HepG2 (cell line): Measurements from ENCODE around the gene NXN. TPM values are rescaled to one million over a fixed set of nuclear protein-coding genes. Genes with fewer than 3 reads are reported as not detected.

ENCODE experiments used
- ATAC-seq: fragments of 200-7000 bp; cut with Tn5 transposase; 3 replicates; pipeline ENCODE4 v1.9.1; 2020; ENCODE audit warnings: mild to moderate bottlenecking, moderate library complexity
- BruUV-seq: library from RNA; stranded (reverse); fragments of 400-500 nt; replicated peaks from 2 replicates; lab custom pipeline; 2021; lab: Mats Ljungman, UMichigan
- CTCF ChIA-PET: fragments of 300-600 bp; formaldehyde crosslinking; extraction: SDS; loops from one replicate; lab custom pipeline; 2021; ENCODE audit warnings: low total read pairs, inconsistent platforms, low intra/inter-chr PET ratio; lab: Yijun Ruan, JAX
- POLR2A ChIA-PET: fragments of 350-600 bp; sonication (Branson Sonifier 250); formaldehyde crosslinking; loops from one replicate; lab custom pipeline; 2020; ENCODE audit warnings: antibody characterized with exemption, inconsistent platforms; lab: Yijun Ruan, JAX
- DNase-seq: peaks from one replicate; pipeline ENCODE4 v3.0.0-alpha.2; 2015; ENCODE audit warnings: low spot score
- FAIRE-seq: peaks from 3 replicates; lab custom pipeline; 2011; peaks lifted over from hg19 to GRCh38; lab: Jason Lieb, UNC
- H2AFZ ChIP-seq: one replicate; pipeline ENCODE4 v1.6.1; 2011; ENCODE audit warnings: low read length, inconsistent platforms
- H3K27ac ChIP-seq: fragments of 300-600 bp; 3 replicates; pipeline ENCODE4 v1.8.0; 2011; ENCODE audit warnings: mixed run types, mild to moderate bottlenecking, mixed read lengths, low read length, inconsistent platforms; ENCODE audit not compliant: insufficient read depth; ENCODE audit errors: extremely low read length
- H3K27me3 ChIP-seq, 2 experiments: fragments of 200-600 bp in 1 of 2; 2 replicates in 1 of 2; 3 replicates in 1 of 2; pipeline versions ENCODE4 v1.6.0 to v1.8.0; 2011; ENCODE audit warnings: low read length in 2 of 2, mild to moderate bottlenecking in 2 of 2, moderate library complexity in 2 of 2, inconsistent platforms in 1 of 2; ENCODE audit not compliant: insufficient read depth in 2 of 2, control insufficient read depth in 1 of 2
- H3K36me3 ChIP-seq, 2 experiments: fragments of 200-600 bp in 1 of 2; replicated peaks in 1 of 2; 2 replicates in 1 of 2; 3 replicates in 1 of 2; pipeline versions ENCODE4 v1.5.1 to v1.8.0; 2011; ENCODE audit warnings: low read length in 2 of 2, inconsistent platforms in 1 of 2; ENCODE audit not compliant: insufficient read depth in 2 of 2, control insufficient read depth in 1 of 2
- H3K4me1 ChIP-seq: 2 replicates; pipeline ENCODE4 v1.5.1; 2012; ENCODE audit warnings: low read length, inconsistent platforms; ENCODE audit not compliant: insufficient read depth
- H3K4me2 ChIP-seq: 2 replicates; pipeline ENCODE4 v1.6.0; 2011; ENCODE audit warnings: low read depth, low read length, inconsistent platforms
- H3K4me3 ChIP-seq, 3 experiments: fragments of 200-600 bp in 1 of 3; sonication (generic), shearing (Covaris generic) in 1 of 3; replicated peaks in 1 of 3; 2 replicates each; pipeline ENCODE4 v1.5.1; 2011 to 2016; ENCODE audit warnings: low read length in 3 of 3, inconsistent platforms in 2 of 3, low read depth in 2 of 3, mild to moderate bottlenecking in 2 of 3, control low read depth in 1 of 3, mixed read lengths in 1 of 3; ENCODE audit not compliant: insufficient read depth in 1 of 3
- H3K79me2 ChIP-seq: one replicate; pipeline ENCODE4 v1.6.1; 2011; ENCODE audit warnings: low read length, inconsistent platforms; ENCODE audit not compliant: insufficient read depth
- H3K9ac ChIP-seq: 2 replicates; pipeline ENCODE4 v1.6.0; 2011; ENCODE audit warnings: mild to moderate bottlenecking, low read depth, low read length, inconsistent platforms; ENCODE audit not compliant: insufficient read depth
- H3K9me3 ChIP-seq: 2 replicates; pipeline ENCODE4 v1.5.1; 2012; ENCODE audit warnings: mild to moderate bottlenecking, low read length
- H4K20me1 ChIP-seq: 2 replicates; pipeline ENCODE4 v1.6.0; 2011; ENCODE audit warnings: inconsistent platforms, mild to moderate bottlenecking, low read length, moderate library complexity; ENCODE audit not compliant: insufficient read depth
- ARHGAP35 ChIP-seq: sonication (generic); formaldehyde crosslinking; IDR thresholded peaks from 2 replicates; pipeline ENCODE4 v1.9.0; 2022; ENCODE audit warnings: mild to moderate bottlenecking, inconsistent platforms, moderate library complexity, missing genetic modification reagents, borderline replicate concordance
- ARID4A ChIP-seq: sonication (generic); formaldehyde crosslinking; IDR thresholded peaks from 2 replicates; pipeline ENCODE4 v1.5.0; 2020; ENCODE audit warnings: mild to moderate bottlenecking, missing genetic modification reagents, borderline replicate concordance
- EP300 ChIP-seq, 3 experiments: sonication (generic) in 1 of 3; formaldehyde crosslinking in 1 of 3; IDR thresholded peaks; 2 replicates each; pipeline versions ENCODE4 v1.5.1 to v1.6.1; 2011 to 2020; ENCODE audit warnings: low read depth in 2 of 3, low read length in 2 of 3, borderline replicate concordance in 1 of 3, improper control_type of control experiment in 1 of 3, mild to moderate bottlenecking in 1 of 3, missing genetic modification reagents in 1 of 3, moderate library complexity in 1 of 3
- IRF9 ChIP-seq: sonication (generic); formaldehyde crosslinking; IDR thresholded peaks from 2 replicates; pipeline ENCODE4 v1.8.0; 2022; ENCODE audit warnings: missing genetic modification reagents, mild to moderate bottlenecking, borderline replicate concordance
- MEIS2 ChIP-seq: sonication (generic); formaldehyde crosslinking; IDR thresholded peaks from 2 replicates; pipeline ENCODE4 v1.9.0; 2021; ENCODE audit warnings: mild to moderate bottlenecking, missing genetic modification reagents
- SNAPC5 ChIP-seq: sonication (generic); formaldehyde crosslinking; IDR thresholded peaks from 2 replicates; pipeline ENCODE4 v1.8.1; 2023; ENCODE audit warnings: mild to moderate bottlenecking, missing genetic modification reagents, borderline replicate concordance
- SNRNP70 ChIP-seq: fragments of 200-400 bp; formaldehyde crosslinking; IDR thresholded peaks from 2 replicates; pipeline ENCODE4 v1.6.1; 2017; ENCODE audit warnings: mild to moderate bottlenecking, low read depth, low read length, moderate library complexity
- ZNF503 ChIP-seq: sonication (generic); formaldehyde crosslinking; IDR thresholded peaks from 2 replicates; pipeline ENCODE4 v1.4.0; 2020; ENCODE audit warnings: missing genetic modification reagents
- ZNF800 ChIP-seq: sonication (generic); formaldehyde crosslinking; IDR thresholded peaks from 2 replicates; pipeline ENCODE4 v1.4.0; 2020; ENCODE audit warnings: missing genetic modification reagents
- WGBS: methylation state at CpG from one replicate; pipeline ENCODE4 v1.1.6; 2017; ENCODE audit warnings: low lambda C conversion rate; 5-methylcytosine and 5-hydroxymethylcytosine counted together
- in situ Hi-C: cut with HindIII; loops from 2 replicates; pipeline ENCODE4 v1.10.0; 2017; ENCODE audit warnings: low pct_unique_long_range_greater_than_20kb; ENCODE audit not compliant: extremely low pct_ligation_motif_present
- intact Hi-C: fragments of 100-400 bp; cut with micrococcal nuclease; formaldehyde crosslinking; loops from one replicate; pipeline ENCODE4 v1.10.0; 2022; ENCODE audit not compliant: unreplicated experiment
- polyA plus RNA-seq, 8 experiments: library from polyadenylated mRNA; depleted of rRNA in 3 of 8; stranded (reverse) in 7 of 8; unstranded in 1 of 8; fragments of >200 nt; fragmentation: Illumina TruSeq in 4 of 8; extraction: Trizol in 4 of 8; gene quantifications; 2 replicates each; pipeline versions ENCODE4 v1.2.1 to v1.2.3, GENCODE V29; 2011 to 2016; ENCODE audit warnings: low read depth in 4 of 8, missing spikeins in 1 of 8, mixed read lengths in 1 of 8; ENCODE audit not compliant: insufficient read depth in 1 of 8
- total RNA-seq, 5 experiments: library from RNA; depleted of rRNA; stranded (reverse); fragments of >200 nt; fragmentation: Illumina TruSeq; extraction: Trizol; gene quantifications; 2 replicates each; pipeline ENCODE4 v1.2.3, GENCODE V29; 2016; ENCODE audit warnings: low read depth in 1 of 5

NXN gene
- total and polyA plus RNA-seq, 2 of the 13 experiments (the other 11 are each of a cell fraction or from before 2014, with no cell fraction given), result 22.2 to 24.3 TPM

- H3K4me1 ChIP-seq, result peaks cover 11% of the 10 kb centered on the region
- FAIRE-seq (no peak), DNase-seq (no peak), ATAC-seq (peak; percentile 82)
- POLR2A ChIA-PET, result no interaction called here
- no peak overlapping the region for H3K9ac ChIP-seq
- no TSS peak for BruUV-seq
- H3K36me3 ChIP-seq, result peaks cover 13 to 14% of the 10 kb centered on the region in 2 experiments; a peak in 4 of 5 replicates
- CTCF ChIA-PET, result no interaction called here
- H3K9me3 ChIP-seq, result no peaks in the 10 kb centered on the region
- H2AFZ ChIP-seq, result no peak overlapping the region
- intact Hi-C loops, result no loop called here
- H3K4me3 ChIP-seq, result peak overlapping the region in 2 of 3 experiments; percentile 16 to 37; a peak in 2 of 6 replicates
- H3K27ac ChIP-seq, result peak overlapping the region; percentile 33
- in situ Hi-C loops, result no loop called here
- 69% methylated on average over 11 of the region's 29 CpGs for whole genome bisulfite sequencing
- peak overlapping the region; percentile 49 for H3K4me2 ChIP-seq
- no peaks in the 10 kb centered on the region for H4K20me1 ChIP-seq
- no peaks in the 10 kb centered on the region for H3K27me3 ChIP-seq
- no peaks in the 10 kb centered on the region for H3K79me2 ChIP-seq
- no peak for TF ChIP-seq ZNF503 (CRISPR knock-in tag)
- TF ChIP-seq ARID4A (CRISPR knock-in tag), result peak; percentile 16; the same call in 1 of the 2 replicates
- no peak for TF ChIP-seq MEIS2
- TF ChIP-seq IRF9 (CRISPR knock-in tag), result no peak
- TF ChIP-seq EP300 (IDR thresholded peaks at IDR 0.05; ENCODE audit: low read depth in 2 of 2, low read length in 2 of 2), result no peak
- TF ChIP-seq EP300 (CRISPR knock-in tag; IDR thresholded peaks at IDR 0.05; ENCODE audit: borderline replicate concordance), result no peak
- TF ChIP-seq ARHGAP35 (CRISPR knock-in tag), result no peak
- TF ChIP-seq SNAPC5 (CRISPR knock-in tag), result no peak
- TF ChIP-seq SNRNP70, result no peak
- TF ChIP-seq ZNF800, result no peak
These were observed 168.4 kb downstream of the NXN start for GRCh38 chr17:811051-811784.
